Testis (tissue), 2 donors: Measurements from ENCODE around the gene CRYBB2.
"Not testable (repeated sequence)": the region's sequence is repeated elsewhere in the genome, so short reads cannot be mapped to it uniquely, and the experiment has no call there.

Source experiments
- POLR2A ChIP-seq: fragments of 450-650 bp; IDR thresholded peaks from one replicate; pipeline ENCODE4 v1.6.1; 2017; ENCODE audit warnings: antibody characterized with exemption, mild to moderate bottlenecking, moderate library complexity
- TF ChIP-seq, protein P1 (sequence below), 3 experiments: fragments of 450-650 bp in 2 of 3; fragments of 200-600 bp in 1 of 3; sonication (generic) in 1 of 3; IDR thresholded peaks; one replicate each; pipeline ENCODE4 v1.5.1; 2016 to 2019; ENCODE audit warnings: antibody characterized with exemption in 3 of 3, mild to moderate bottlenecking in 2 of 3, moderate library complexity in 1 of 3

DNA sequence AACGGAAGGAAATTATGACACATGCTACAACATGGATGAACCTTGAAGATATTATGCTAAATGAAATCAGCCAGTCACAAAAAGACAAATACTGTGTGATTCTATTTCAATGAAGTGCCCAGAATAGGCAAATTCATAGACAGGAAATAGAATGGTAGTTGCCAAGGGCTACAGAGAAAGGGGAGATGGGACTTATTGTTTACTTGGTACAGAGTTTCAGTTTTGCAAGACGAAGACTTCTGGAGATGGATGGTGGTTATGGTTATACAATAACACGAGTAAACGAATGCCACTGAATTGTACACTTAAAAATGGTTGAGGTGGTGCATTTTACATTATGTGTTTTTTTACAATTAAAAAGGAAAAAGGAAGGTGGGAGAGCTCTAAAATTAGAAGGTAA lies 48.1 kb downstream of the CRYBB2 start:
- TF ChIP-seq POLR2A = not testable (repeated sequence)
- TF ChIP-seq, protein P1, sequence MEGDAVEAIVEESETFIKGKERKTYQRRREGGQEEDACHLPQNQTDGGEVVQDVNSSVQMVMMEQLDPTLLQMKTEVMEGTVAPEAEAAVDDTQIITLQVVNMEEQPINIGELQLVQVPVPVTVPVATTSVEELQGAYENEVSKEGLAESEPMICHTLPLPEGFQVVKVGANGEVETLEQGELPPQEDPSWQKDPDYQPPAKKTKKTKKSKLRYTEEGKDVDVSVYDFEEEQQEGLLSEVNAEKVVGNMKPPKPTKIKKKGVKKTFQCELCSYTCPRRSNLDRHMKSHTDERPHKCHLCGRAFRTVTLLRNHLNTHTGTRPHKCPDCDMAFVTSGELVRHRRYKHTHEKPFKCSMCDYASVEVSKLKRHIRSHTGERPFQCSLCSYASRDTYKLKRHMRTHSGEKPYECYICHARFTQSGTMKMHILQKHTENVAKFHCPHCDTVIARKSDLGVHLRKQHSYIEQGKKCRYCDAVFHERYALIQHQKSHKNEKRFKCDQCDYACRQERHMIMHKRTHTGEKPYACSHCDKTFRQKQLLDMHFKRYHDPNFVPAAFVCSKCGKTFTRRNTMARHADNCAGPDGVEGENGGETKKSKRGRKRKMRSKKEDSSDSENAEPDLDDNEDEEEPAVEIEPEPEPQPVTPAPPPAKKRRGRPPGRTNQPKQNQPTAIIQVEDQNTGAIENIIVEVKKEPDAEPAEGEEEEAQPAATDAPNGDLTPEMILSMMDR (IDR thresholded peaks at IDR 0.05) = not testable (repeated sequence)
